Breast epithelium (tissue), 3 donors: Measurements from ENCODE around the gene UBE4A.

ENCODE experiments used
- POLR2A ChIP-seq: fragments of 450-650 bp; IDR thresholded peaks from one replicate; pipeline ENCODE4 v1.6.1; 2016; ENCODE audit warnings: antibody characterized with exemption, mild to moderate bottlenecking, moderate library complexity
- TF ChIP-seq, protein P1 (sequence below), 3 donors: fragments of 450-650 bp; IDR thresholded peaks; one replicate each; pipeline ENCODE4 v1.5.1; 2016 to 2017; ENCODE audit warnings: antibody characterized with exemption in 3 of 3, mild to moderate bottlenecking in 3 of 3, moderate library complexity in 3 of 3

DNA sequence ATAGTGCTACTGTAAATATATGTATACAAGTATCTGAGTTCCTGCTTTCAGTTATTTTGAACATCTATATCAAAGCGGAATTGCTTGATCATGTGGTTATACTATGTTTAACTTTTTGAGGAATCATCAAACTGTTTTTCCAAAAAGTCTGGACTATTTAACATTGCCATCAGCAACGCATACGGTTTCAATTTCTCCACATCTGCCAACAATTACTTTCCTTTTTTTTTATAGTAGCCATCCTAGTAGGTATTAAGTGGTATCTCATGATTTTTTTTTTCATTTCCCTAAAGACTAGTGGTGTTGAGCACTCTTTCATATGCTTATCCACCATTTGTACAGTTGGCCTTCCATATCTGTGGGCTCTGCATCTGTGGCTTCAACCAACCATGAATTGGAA is 1.3 kb upstream of the UBE4A start:
- TF ChIP-seq, protein P1, sequence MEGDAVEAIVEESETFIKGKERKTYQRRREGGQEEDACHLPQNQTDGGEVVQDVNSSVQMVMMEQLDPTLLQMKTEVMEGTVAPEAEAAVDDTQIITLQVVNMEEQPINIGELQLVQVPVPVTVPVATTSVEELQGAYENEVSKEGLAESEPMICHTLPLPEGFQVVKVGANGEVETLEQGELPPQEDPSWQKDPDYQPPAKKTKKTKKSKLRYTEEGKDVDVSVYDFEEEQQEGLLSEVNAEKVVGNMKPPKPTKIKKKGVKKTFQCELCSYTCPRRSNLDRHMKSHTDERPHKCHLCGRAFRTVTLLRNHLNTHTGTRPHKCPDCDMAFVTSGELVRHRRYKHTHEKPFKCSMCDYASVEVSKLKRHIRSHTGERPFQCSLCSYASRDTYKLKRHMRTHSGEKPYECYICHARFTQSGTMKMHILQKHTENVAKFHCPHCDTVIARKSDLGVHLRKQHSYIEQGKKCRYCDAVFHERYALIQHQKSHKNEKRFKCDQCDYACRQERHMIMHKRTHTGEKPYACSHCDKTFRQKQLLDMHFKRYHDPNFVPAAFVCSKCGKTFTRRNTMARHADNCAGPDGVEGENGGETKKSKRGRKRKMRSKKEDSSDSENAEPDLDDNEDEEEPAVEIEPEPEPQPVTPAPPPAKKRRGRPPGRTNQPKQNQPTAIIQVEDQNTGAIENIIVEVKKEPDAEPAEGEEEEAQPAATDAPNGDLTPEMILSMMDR (IDR thresholded peaks at IDR 0.05): no peak
- no peak for TF ChIP-seq POLR2A
